Islet precursor cell (in vitro differentiated cells): Measurements from ENCODE around the gene ZNF292.
"Not testable (repeated sequence)": the region's sequence is repeated elsewhere in the genome, so short reads cannot be mapped to it uniquely, and the experiment has no call there.

Experiments used
- DNase-seq: peaks from one replicate; pipeline ENCODE4 v3.0.0-alpha.2; 2018

ZNF292 gene

GRCh38 chr6:87164004-87164403 is 8.6 kb downstream of the ZNF292 start:
- no peak for DNase-seq

GRCh38 chr6:87164506-87164905 is 9.1 kb downstream of the ZNF292 start:
- DNase-seq = no peak

DNA sequence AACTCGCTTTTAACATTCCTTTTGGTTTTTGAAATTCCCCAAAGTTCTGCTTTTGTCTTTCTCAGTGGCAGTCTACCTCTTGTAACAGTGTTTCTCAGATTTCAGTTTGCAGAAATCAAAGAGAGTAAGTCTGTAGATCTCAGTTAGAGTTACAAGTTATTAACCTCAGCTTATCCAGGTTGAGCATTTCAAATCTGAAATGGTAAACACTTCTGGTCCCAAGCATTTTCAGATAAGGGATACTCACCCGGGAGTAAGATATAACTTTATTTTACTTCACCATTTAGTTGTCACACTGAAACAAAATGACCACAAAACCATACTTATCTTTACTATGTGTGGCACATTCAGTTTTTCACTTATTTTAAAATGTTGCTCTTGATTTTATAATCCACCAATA is 9.8 kb downstream of the ZNF292 start:
- DNase-seq = no peak

DNA sequence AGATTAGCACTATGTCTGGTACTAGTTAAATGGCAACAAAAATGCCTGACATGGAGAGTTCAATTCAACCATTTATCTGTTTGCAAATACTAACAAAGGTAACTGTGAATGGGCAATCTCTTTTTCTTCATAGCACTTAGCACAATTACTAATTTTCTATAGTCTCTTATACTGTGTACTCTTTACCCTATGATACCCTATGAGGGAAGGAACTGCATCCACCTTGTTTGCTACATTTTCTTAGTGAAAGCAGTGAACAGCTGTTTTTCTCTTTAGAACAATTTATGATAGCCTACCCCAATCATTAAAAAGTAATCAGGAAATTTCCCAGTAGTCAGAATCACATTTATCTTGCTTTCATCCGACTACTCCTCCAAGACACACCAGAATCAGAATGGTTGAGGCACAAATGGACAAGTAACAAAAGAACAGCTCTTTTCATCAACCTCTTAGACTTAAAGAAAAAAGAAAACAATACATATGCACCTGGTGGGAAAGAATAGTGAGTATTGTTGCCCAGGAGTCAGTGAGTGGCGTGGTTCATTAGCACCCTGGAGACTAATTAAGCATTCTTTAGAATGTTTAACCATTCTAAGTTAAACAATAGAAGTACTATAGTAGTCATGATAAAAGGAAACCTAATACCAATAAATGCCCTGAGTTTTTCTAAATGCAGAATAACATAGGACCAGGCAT is 16.7 kb downstream of the ZNF292 start:
- no peak for DNase-seq

DNA sequence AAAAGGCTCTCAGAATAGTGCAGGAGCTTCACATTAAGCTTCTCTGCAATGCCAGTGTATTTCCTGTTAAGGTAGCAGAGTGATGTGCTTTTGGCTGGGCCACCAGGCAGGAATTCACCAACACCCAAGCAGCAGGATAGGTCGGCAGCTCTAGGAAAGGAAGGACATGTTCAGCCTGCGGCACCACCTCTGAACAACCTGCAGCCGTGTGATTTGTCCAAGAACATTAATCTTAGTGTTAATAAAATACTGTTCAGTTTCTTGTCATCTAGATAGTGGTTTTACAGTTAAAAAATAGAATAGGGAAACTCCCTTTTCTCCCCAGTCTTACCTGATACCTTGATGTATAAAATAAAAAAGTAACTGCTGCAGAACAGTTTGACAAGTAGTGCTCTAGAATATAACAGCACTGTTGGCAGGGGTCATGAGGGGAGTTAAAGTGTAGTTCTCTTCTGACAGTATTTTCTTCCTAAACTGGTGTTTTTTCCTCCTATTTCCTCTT is 18.8 kb downstream of the ZNF292 start:
- peak; percentile 54 for DNase-seq

DNA sequence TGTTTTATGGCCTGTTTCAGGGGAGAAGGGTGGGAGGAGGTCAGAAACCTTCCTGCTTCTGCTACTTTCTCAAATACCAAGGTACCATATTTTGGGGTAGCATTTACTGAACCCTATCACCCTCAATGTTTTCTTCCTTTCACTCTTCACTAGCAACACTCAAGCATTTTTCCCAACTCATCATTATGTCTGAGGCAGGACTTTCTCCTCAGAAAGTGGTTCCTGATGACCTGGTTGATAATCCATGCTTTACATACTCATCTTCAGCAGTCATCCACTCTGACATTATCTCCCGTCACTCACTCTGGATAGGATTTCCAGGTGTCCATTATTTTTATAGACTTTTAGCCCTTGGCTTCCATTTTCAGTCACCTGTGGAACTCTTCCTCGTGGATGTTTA is 21.1 kb downstream of the ZNF292 start:
- no peak for DNase-seq

GRCh38 chr6:87180105-87180728 is 24.9 kb downstream of the ZNF292 start:
- no peak for DNase-seq

DNA sequence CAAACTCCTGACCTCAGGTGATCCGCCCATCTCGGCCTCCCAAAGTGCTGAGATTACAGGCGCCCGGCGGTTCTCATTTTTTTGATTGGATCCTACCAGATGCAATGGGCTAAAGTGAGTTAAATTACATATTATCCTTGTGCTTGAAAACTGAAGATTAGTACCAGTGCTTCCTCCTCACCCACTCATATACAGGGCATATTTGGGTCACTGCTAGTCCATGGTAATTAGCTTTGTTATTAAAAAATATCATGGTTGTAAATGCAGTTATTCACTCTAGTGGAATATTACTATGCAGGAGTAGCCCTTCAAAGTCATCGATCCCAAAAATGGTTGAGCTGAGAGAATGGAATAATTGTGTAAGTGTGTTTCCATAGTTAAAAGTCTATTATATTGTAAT is 26.5 kb downstream of the ZNF292 start:
- DNase-seq = no peak

GRCh38 chr6:87182321-87182720 is 27.0 kb downstream of the ZNF292 start:
- DNase-seq = no peak

DNA sequence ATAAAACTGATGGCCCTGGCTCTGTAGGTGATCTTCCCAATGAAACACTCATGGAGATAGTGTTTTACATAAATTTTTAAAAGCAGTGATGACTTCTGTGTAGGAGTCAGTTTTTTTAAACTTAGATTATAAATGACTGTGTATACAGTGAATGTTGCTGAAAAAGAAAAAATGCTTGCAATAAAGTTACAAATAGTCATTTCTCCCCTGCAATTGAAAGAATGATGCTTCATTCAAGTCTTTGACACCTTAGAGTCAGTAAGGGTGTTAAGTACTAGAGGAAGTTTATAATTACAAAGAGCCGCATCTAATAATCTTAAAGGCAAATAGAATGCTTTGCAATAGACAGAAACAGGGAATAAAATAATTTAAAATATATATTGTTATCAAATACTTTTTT is 27.6 kb downstream of the ZNF292 start:
- DNase-seq = no peak

DNA sequence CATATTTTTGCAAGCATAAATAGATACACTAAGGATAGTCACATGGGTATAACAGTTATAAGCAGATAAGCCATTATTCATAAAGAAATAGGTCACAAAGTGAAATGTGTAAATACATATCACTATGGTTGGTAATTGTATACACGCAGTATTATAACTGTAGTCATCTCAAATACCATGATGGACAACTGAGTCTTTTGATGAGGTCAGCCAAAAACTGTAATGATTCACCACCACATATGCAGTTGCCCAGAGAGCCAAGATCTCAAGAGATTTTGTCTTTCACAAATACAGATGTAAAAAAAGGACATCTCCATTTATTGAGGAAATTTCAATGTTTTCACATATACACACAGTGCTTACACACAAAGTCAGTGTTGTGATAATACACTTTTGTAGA is 28.3 kb downstream of the ZNF292 start:
- no peak for DNase-seq

DNA sequence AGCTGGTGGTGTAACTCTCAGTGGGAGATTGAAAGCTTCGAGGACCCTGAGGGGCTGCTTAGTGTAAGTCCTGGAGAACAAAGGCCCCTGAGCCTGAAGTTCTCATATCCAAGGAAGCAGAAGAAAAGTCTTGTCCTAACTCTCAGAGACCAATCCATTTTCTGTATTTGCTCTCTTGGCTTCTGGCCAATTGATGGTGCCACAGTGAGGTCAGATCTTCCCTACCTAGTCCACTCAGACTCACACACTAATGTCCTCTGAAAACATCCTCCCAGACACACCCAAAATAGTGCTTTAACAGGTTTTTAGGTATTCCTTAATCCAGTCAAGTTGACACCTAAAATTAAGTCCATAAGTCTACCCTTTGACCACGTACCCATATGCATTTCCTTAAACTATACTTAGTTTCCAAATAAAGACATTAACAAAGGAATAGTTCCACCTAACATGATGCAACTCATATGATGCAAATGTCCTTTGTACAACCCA is 29.4 kb downstream of the ZNF292 start:
- DNase-seq = no peak

DNA sequence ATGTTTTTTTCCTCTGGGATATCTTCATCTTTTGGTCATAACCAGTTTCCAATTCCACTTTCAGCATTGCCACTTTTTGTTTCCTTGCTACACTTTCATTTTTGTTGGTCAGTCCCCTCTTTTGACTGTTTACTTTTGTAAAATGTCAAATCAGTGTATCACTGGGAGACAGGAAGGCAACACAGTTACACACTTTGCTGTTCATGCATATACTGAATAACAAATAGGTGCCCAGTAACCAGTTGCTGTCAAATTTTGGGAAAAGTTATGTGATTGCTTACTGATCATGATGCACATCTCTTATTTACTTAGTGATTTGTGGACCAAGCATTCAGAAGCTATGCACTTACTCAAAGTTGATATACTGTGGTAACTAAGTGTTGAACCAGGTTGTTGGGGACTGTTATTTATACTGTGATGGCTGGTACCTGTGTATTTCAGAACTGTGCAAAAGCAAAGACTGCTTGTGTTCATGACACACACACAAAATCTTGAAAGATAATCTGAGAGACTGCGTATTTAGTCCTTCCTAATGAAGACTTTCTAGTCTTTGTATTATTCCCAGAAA is 41.0 kb downstream of the ZNF292 start:
- no peak for DNase-seq

DNA sequence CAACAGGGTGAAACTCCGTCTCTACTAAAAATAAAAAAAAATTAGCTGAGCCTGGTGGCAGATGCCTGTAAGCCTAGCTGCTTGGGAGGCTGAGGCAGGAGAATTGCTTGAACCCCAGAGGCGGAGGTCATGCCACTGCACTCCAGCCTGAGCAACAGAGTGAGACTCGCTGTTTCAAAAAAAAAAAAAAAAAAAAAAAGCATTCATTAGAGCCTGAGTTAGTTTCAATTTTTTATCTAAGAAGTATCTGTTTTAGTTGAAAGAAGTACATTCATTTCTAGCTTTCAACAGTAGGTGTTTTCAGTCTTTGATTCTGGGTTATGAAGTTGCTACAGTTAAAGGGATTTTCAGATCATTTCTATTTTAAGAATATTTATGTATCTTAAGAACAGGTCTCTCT is 42.2 kb downstream of the ZNF292 start:
- DNase-seq = no peak

DNA sequence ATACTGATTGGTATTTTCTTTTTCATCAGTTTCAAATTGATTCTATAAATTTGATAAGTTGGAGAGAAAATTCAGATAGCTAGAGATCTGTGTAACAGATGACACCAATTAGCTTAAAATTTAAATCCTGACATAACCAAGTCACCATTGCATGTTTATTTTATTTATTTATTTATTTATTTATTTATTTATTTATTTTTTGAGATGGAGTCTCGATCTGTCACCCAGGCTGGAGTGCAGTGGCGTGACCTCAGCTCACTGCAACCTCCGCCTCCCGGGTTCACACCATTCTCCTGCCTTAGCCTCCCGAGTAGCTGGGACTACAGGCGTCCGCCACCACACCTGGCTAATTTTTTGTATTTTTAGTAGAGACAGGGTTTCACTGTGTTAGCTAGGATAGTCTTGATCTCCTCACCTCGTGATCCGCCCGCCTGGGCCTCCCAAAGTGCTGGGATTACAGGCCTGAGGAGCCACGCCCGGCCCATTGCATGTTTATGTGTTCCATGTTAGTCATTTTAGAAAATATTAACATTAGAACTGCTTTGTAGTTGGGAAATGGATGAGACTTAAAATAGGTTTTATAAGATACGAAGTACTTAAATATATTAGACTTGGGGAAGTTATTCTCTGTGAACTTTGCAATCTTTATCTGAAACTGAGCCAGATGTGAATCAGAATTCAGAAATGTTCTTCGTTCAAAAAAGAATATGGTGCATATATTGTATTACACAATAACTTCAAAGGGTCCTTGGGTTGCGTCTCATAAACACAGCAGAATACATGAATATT is 42.9 kb downstream of the ZNF292 start:
- DNase-seq = not testable (repeated sequence)

GRCh38 chr6:87199787-87200186 is 44.4 kb downstream of the ZNF292 start:
- no peak for DNase-seq

DNA sequence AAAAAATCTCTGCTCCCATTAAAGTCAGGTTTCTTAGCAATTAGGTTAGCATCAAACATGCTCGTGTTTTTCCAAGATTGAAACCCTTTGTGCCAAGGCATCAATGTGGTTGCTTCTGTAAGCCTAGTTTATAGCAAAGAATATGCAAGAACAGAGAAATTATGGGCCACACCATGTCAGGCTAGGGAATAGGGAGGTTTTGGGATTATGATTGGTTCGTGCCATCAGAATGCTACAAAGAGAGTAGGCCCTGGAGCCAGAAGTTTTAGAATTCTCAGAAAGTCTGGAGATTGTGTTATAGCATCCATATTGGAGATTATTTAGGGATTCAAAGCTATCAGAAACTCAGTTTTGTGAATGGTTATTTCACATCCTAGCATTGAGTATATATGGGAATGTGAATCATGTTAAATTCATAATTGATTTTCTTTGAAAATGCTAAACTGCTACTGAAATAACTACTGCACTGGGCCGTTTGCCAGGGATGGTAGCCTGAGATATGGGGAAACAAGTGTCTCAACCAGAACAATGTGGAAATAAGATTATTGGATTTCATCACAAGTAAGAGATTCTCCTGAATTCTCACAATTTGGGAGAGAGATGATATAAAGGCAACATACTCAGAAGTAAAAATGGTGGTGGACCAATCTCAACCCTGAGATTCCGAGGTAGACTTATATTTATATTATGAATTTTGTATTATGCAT is 45.3 kb downstream of the ZNF292 start:
- DNase-seq = no peak

GRCh38 chr6:87203448-87204023 is 48.2 kb downstream of the ZNF292 start:
- DNase-seq = no peak

DNA sequence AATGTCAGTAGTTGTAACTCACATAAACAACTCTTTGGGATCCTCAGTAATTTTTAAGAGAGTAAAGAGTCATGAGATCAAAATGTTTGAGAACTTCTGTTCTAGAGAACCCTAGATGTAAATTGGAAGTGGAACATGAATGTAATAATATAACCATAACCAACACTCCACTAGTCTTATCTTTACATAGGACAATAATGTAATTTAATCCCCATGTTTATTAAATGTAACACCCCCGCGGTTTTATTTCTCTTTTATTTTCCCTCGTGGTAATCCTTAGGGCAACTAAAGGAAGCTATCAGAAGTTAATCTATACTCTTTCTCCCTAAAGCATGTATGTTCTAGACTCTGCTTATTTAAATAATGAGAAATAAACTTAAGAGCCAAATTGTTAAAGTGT is 54.4 kb downstream of the ZNF292 start:
- DNase-seq = no peak

GRCh38 chr6:87210979-87211378 is 55.6 kb downstream of the ZNF292 start:
- DNase-seq = no peak

GRCh38 chr6:87212596-87212995 is 57.2 kb downstream of the ZNF292 start:
- DNase-seq = no peak

DNA sequence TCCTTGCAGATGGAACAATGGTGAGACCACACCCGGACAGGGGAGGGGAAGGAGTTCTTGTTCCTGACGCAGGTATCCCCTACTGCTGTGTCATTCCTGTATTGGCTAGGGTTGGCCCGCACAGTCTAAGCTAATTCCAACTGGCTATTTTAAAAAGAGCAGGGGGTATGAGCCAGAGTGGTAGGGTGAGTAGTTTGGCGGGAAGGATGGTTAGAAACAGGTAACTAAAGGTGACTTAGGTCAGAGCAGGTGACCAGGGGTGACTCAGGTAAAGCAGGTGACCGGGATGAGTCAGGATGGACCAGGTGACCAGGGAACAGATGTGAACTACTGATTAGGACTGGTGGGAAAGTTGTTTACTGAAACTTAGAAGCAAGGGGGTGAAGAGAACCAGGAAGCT is 58.0 kb downstream of the ZNF292 start:
- peak; percentile 89 for DNase-seq
